Measurements from ENCODE around the gene SMIM22. TPM values are rescaled to one million over a fixed set of nuclear protein-coding genes. Genes with fewer than 3 reads are reported as not detected.
A peak's percentile ranks its signal among the peaks of the same experiment; 100 is the strongest.

Gene SMIM22
- polyA plus RNA-seq, 1 experiment = not detected

DNA sequence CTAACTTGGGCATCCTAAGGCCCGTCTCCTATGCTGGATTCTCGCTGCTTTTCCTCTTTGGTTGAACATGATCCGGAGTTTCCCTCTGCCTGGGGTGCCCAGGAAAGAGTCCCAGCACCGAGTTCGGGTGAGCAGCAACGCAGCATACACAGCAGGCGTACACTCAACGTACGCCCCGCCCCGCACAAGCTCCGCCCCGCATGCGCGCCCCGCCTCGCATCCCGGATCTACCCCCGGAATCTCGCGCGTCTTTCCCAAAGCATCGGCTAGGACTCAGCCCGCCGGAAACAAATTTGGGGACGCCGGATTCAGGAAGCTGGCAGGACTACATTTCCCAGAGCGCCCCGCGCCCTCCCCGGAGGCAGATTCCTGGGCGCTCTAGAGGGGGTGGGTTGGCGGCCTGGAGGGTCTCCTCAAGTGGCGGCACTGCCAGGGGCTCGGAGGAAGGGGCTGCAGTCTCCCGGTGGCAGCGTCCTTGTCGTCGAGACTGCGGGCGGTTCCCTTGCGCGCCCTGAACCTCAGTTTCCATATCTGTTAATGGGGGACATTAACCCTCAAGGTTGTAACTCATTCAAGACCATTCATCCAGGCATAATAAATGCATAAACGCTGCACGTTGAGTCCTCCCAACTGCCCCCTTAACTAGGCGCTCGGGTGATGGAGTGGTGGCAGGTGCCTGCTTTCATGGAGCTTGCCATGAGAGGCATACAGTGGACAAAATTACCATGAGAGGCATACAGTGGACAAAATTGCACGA is 26.4 kb upstream of the SMIM22 start:
- CTCF ChIA-PET = interaction anchor here (0.8 to 4.4 kb wide), 2 partner anchors 145 to 187 kb away, joined by 3 to 13 read pairs; partner anchors contain the start of gene MGRN1
- peak overlapping the region; percentile 61 for H3K27ac ChIP-seq (ENCODE audit: low read depth, low read length)
- TF ChIP-seq, protein P1, sequence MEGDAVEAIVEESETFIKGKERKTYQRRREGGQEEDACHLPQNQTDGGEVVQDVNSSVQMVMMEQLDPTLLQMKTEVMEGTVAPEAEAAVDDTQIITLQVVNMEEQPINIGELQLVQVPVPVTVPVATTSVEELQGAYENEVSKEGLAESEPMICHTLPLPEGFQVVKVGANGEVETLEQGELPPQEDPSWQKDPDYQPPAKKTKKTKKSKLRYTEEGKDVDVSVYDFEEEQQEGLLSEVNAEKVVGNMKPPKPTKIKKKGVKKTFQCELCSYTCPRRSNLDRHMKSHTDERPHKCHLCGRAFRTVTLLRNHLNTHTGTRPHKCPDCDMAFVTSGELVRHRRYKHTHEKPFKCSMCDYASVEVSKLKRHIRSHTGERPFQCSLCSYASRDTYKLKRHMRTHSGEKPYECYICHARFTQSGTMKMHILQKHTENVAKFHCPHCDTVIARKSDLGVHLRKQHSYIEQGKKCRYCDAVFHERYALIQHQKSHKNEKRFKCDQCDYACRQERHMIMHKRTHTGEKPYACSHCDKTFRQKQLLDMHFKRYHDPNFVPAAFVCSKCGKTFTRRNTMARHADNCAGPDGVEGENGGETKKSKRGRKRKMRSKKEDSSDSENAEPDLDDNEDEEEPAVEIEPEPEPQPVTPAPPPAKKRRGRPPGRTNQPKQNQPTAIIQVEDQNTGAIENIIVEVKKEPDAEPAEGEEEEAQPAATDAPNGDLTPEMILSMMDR (IDR thresholded peaks at IDR 0.05; ENCODE audit: low read depth, low read length) = no peak
- no peaks in the 10 kb centered on the region for H3K27me3 ChIP-seq (ENCODE audit: control insufficient read depth, insufficient read depth, low read length)
- H3K4me3 ChIP-seq (ENCODE audit: low read depth, low read length) = peak overlapping the region; percentile 70
- peak; percentile 81 for DNase-seq (ENCODE audit: low read depth, low spot score)
- no peaks in the 10 kb centered on the region; the same call in 1 of the 2 replicates for H3K9me3 ChIP-seq (ENCODE audit: control insufficient read depth, insufficient read depth, low read length)
- POLR2A ChIA-PET = interaction anchor here (0.6 to 1.5 kb wide), 4 partner anchors 14 to 188 kb away, joined by 3 to 11 read pairs (median 3); partner anchors contain the start of genes ANKS3 and DNAAF8

DNA sequence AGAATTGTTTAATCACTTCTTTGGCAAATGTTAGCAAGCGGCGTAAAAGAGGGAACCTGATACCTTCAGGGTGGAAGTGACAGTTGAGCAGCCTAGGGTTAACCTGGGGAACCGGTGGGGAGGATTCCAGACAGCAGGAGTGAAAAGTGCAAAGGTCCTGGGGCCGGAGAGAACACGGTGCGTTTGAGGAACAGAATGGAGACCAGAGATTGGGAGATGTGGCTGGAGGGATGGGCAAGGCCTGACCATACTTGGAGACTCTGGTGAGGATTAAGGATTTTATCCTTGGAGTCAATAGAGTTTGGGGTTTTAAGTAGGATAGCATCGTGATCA is 25.9 kb upstream of the SMIM22 start:
- no peaks in the 10 kb centered on the region for H3K27me3 ChIP-seq (ENCODE audit: control insufficient read depth, insufficient read depth, low read length)
- TF ChIP-seq, protein P1 (IDR thresholded peaks at IDR 0.05; ENCODE audit: low read depth, low read length) = no peak
- CTCF ChIA-PET = no interaction called here
- H3K27ac ChIP-seq (ENCODE audit: low read depth, low read length) = no peak overlapping the region
- DNase-seq (ENCODE audit: low read depth, low spot score) = no peak
- POLR2A ChIA-PET = interaction anchor here (0.7 to 1.5 kb wide), 2 partner anchors 13 to 35 kb away, joined by 3 to 11 read pairs; partner anchors contain the start of genes ANKS3 and DNAAF8
- H3K4me3 ChIP-seq (ENCODE audit: low read depth, low read length) = no peak overlapping the region; the same call in 1 of the 2 replicates
- no peaks in the 10 kb centered on the region; the same call in 1 of the 2 replicates for H3K9me3 ChIP-seq (ENCODE audit: control insufficient read depth, insufficient read depth, low read length)

DNA sequence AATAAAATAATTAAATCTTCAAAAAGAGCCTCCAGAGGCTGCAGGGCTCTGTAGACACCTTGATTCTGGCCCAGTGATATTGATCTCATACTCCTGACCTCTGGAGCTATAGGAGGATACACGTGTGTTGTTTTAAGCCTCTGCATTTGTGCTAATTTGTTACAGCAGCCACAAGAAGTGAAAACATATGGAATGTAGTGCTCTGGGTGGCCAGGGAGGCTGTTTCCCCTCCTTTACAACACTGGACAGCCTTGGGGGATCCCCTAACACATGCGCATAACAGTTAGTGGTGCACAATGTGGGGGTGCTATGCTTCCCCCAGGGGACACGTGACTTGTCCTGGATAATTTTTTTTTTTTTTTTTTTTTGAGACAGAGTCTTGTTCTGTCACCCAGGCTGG is 23.5 kb upstream of the SMIM22 start:
- H3K27ac ChIP-seq (ENCODE audit: low read depth, low read length) = no peak overlapping the region
- no peaks in the 10 kb centered on the region for H3K27me3 ChIP-seq (ENCODE audit: control insufficient read depth, insufficient read depth, low read length)
- ChIA-PET CTCF (no interaction called here), POLR2A (no interaction called here)
- no peak overlapping the region for H3K4me3 ChIP-seq (ENCODE audit: low read depth, low read length)
- DNase-seq (ENCODE audit: low read depth, low spot score) = no peak
- TF ChIP-seq, protein P1 (IDR thresholded peaks at IDR 0.05; ENCODE audit: low read depth, low read length) = no peak
- no peaks in the 10 kb centered on the region; the same call in 1 of the 2 replicates for H3K9me3 ChIP-seq (ENCODE audit: control insufficient read depth, insufficient read depth, low read length)

DNA sequence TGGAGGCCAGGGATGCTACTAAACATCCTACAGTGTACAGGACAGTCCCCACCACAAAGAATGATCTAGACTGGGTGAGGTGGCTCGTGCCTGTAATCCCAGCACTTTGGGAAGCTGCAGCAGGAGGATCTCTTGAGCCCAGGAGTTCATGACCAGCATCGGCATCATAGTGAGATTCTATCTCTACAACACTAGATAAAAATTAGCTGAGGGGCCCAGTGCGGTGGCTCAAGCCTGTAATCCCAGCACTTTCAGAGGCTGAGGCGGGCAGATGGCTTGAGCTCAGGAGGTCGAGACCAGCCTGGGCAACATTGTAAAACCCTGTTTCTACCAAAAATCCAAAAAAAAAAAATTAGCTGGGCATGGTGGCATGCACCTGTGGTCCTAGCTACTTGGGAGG is 22.8 kb upstream of the SMIM22 start:
- Histone ChIP-seq H3K4me3 (ENCODE audit: low read depth, low read length) (no peak overlapping the region), H3K27me3 (ENCODE audit: control insufficient read depth, insufficient read depth, low read length) (no peaks in the 10 kb centered on the region), H3K27ac (ENCODE audit: low read depth, low read length) (no peak overlapping the region), H3K9me3 (ENCODE audit: control insufficient read depth, insufficient read depth, low read length) (no peaks in the 10 kb centered on the region; the same call in 1 of the 2 replicates)
- ChIA-PET POLR2A (interaction anchor here (0.6 to 0.7 kb wide), 2 partner anchors 24 to 70 kb away, joined by 3 read pairs; no protein-coding TSS in a partner anchor), CTCF (no interaction called here)
- TF ChIP-seq, protein P1 (IDR thresholded peaks at IDR 0.05; ENCODE audit: low read depth, low read length) = no peak
- no peak for DNase-seq (ENCODE audit: low read depth, low spot score)

DNA sequence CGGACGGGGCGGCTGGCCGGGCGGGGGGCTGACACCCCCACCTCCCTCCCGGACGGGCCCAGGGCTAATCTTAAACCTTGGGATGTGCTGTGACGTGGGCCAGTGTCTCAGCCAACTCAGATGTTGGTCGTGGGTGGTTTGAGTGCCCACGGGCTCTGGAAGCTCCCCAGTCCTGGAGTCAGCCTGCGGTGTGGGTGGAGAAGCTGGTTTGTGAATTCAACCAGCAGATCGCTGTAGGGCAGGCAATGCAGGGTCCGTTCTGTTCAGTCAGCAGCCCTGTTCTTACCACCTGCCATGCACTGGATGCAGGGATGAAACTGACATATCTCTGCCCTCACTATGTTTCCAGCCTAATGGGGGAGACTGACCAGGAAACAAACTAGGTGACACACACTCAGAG is 20.2 kb upstream of the SMIM22 start:
- ChIA-PET CTCF (no interaction called here), POLR2A (interaction anchor here (0.6 kb wide), 1 partner anchor 31 kb away, joined by 4 read pairs; no protein-coding TSS in a partner anchor)
- Histone ChIP-seq H3K27me3 (ENCODE audit: control insufficient read depth, insufficient read depth, low read length) (no peaks in the 10 kb centered on the region), H3K9me3 (ENCODE audit: control insufficient read depth, insufficient read depth, low read length) (no peaks in the 10 kb centered on the region), H3K4me3 (ENCODE audit: low read depth, low read length) (no peak overlapping the region), H3K27ac (ENCODE audit: low read depth, low read length) (no peak overlapping the region)
- no peak for DNase-seq (ENCODE audit: low read depth, low spot score)
- TF ChIP-seq, protein P1 (IDR thresholded peaks at IDR 0.05; ENCODE audit: low read depth, low read length) = no peak
